GM18502 (cell line): Measurements from ENCODE around the gene CALHM3.

ENCODE experiments used
- ATAC-seq: cut with Tn5 transposase; IDR thresholded peaks from one replicate; pipeline ENCODE4 v1.9.1; 2021; ENCODE audit warnings: mild to moderate bottlenecking; ENCODE audit not compliant: unreplicated experiment, poor library complexity

The CALHM3 gene

DNA sequence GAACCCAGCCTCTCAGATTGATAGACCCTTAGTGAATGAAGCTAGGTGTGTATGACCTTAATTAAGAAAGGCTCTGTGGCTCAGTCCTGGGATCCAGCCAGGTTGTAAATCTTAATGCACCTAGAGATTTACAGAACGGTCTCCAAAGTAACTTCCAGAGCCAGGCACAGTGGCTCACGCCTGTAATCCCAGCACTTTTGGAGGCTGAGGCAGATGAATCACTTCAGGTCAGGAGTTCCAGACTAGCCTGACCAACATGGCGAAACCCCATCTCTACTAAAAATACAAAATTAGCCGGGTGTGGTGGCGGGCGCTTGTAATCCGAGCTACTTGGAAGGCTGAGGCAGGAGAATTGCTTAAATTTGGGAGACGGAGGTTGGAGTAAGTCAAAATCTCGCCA is 51.2 kb downstream of the CALHM3 start:
- ATAC-seq: no peak

DNA sequence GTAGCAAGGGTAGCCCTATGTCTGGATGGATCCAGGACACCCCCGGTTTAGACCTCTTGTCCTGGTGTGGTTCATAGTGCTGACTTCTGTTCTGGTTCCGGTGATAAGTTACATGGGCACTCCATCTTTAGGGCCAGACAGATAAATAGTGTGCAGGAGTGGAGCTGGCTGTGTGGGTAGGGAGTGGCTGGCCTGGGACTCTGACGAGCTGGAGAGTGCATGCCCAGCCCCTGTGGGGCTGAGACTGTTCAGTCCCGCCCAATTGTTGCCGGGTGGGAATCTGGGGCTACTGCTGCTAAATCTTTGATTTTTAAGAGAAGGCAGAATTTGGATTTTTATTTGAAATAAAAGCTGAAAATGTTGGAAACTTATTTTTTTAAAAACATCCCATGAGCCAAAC is 55.3 kb downstream of the CALHM3 start:
- no peak for ATAC-seq
